SK-N-SH treated with all-trans-retinoic acid at 6 μM for 48 hours (cell line): ENCODE data around the gene FAM13A.

Experiments used
- ISL1 ChIP-seq: fragments of 250-450 bp; sonication (Bioruptor Pico); IDR thresholded peaks from 2 replicates; pipeline ENCODE4 v2.1.2; 2022; ENCODE audit warnings: mild to moderate bottlenecking, moderate library complexity
- RARB ChIP-seq: fragments of 250-450 bp; sonication (Bioruptor Pico); IDR thresholded peaks from 2 replicates; pipeline ENCODE4 v1.8.0; 2021; ENCODE audit warnings: mild to moderate bottlenecking, moderate library complexity
- ZFP3 ChIP-seq: fragments of 250-450 bp; sonication (Bioruptor Pico); IDR thresholded peaks from 2 replicates; pipeline ENCODE4 v1.5.0; 2020; ENCODE audit warnings: mild to moderate bottlenecking, moderate library complexity
- ZFP30 ChIP-seq: fragments of 450-650 bp; formaldehyde crosslinking; IDR thresholded peaks from 2 replicates; pipeline ENCODE4 v1.5.0; 2022; ENCODE audit warnings: mild to moderate bottlenecking, moderate library complexity
- TF ChIP-seq, protein P1 (sequence below): fragments of 250-450 bp; sonication (Bioruptor Pico); IDR thresholded peaks from 2 replicates; pipeline ENCODE4 v1.8.0; 2020; ENCODE audit warnings: mild to moderate bottlenecking, moderate library complexity, borderline replicate concordance

DNA sequence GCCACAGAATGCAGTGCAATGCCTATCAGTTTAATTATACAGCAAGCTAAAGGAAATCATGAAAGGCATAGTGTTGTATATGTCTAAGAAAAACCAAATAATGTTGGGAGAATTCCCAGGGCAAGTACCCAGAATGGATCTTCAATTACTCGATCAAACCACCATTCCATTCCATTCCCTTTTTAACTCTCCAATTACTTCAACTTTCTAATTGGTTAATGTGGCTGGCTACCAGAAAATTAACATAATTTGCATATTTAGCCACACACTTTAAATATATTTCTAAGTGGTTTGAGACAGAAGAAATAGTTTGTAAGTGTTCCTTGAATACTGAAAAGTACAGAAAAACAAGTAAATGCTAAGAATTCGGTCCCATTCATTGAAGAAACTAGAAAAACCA lies 247.9 kb downstream of the FAM13A start:
- TF ChIP-seq ISL1 (CRISPR knock-in tag) (no peak), ZFP30 (CRISPR knock-in tag) (no peak), RARB (no peak), ZFP3 (CRISPR knock-in tag) (no peak)
- TF ChIP-seq, protein P1, sequence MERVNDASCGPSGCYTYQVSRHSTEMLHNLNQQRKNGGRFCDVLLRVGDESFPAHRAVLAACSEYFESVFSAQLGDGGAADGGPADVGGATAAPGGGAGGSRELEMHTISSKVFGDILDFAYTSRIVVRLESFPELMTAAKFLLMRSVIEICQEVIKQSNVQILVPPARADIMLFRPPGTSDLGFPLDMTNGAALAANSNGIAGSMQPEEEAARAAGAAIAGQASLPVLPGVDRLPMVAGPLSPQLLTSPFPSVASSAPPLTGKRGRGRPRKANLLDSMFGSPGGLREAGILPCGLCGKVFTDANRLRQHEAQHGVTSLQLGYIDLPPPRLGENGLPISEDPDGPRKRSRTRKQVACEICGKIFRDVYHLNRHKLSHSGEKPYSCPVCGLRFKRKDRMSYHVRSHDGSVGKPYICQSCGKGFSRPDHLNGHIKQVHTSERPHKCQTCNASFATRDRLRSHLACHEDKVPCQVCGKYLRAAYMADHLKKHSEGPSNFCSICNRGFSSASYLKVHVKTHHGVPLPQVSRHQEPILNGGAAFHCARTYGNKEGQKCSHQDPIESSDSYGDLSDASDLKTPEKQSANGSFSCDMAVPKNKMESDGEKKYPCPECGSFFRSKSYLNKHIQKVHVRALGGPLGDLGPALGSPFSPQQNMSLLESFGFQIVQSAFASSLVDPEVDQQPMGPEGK (CRISPR knock-in tag), result no peak
